ENCODE results near the gene PDLIM5.

- TF ChIP-seq EZH2 (IDR thresholded peaks at IDR 0.05; ENCODE audit: low read length) = no peak
- no peak for TF ChIP-seq CTCF (optimal IDR thresholded peaks at IDR 0.05 in 1 of 3, IDR thresholded peaks at IDR 0.05 in 1 of 3, conservative IDR thresholded peaks at IDR 0.05 in 1 of 3; ENCODE audit: extremely low read depth in 1 of 3, insufficient read depth in 2 of 3, low read length in 3 of 3)
These were observed 183.4 kb downstream of the PDLIM5 start for GRCh38 chr4:94635177-94635576.
